Stimulated activated CD8-positive, alpha-beta memory T cell treated with anti-CD3 and anti-CD28 coated beads, Interleukin-12 subunit alpha, Interleukin-12 subunit beta, amount 100 ng/mL, for 4 hours (primary cell): Measurements from ENCODE around the gene CENPN.
A peak's percentile ranks its signal among the peaks of the same experiment; 100 is the strongest.

ENCODE experiments used
- DNase-seq: peaks from one replicate; pipeline ENCODE4 v3.0.0-alpha.2; 2020; ENCODE audit warnings: low read depth

CENPN gene

GRCh38 chr16:80991792-80992430 lies 15.1 kb upstream of the CENPN start:
- no peak for DNase-seq

- no peak for DNase-seq
These were observed 14.2 kb upstream of the CENPN start for GRCh38 chr16:80992676-80993293.

- no peak for DNase-seq
These were observed 13.7 kb upstream of the CENPN start for GRCh38 chr16:80993307-80993706.

GRCh38 chr16:80993834-80994233 lies 13.2 kb upstream of the CENPN start:
- no peak for DNase-seq

- DNase-seq, result no peak
These were observed 12.6 kb upstream of the CENPN start for GRCh38 chr16:80994451-80994850.

- no peak for DNase-seq
These were observed 10.3 kb upstream of the CENPN start for GRCh38 chr16:80996688-80997138.

GRCh38 chr16:80997139-80997798 lies 9.7 kb upstream of the CENPN start:
- DNase-seq, result no peak

- no peak for DNase-seq
These were observed 8.9 kb upstream of the CENPN start for GRCh38 chr16:80997964-80998620.

- DNase-seq, result no peak
These were observed 6.1 kb upstream of the CENPN start for GRCh38 chr16:81000873-81001272.

GRCh38 chr16:81001330-81001729 lies 5.7 kb upstream of the CENPN start:
- DNase-seq, result no peak

- DNase-seq, result no peak
These were observed 4.0 kb upstream of the CENPN start for GRCh38 chr16:81003064-81003463.

GRCh38 chr16:81003610-81004460 lies 3.2 kb upstream of the CENPN start:
- no peak for DNase-seq

GRCh38 chr16:81004646-81005353 lies 2.2 kb upstream of the CENPN start:
- DNase-seq, result no peak

GRCh38 chr16:81005610-81006161 lies 1.3 kb upstream of the CENPN start:
- DNase-seq, result no peak

GRCh38 chr16:81006211-81006812 lies 702 bp upstream of the CENPN start:
- peak; percentile 59 for DNase-seq

GRCh38 chr16:81008505-81008789 lies 1.4 kb downstream of the CENPN start:
- no peak for DNase-seq

GRCh38 chr16:81012974-81013373 lies 6.0 kb downstream of the CENPN start:
- no peak for DNase-seq

- DNase-seq, result no peak
These were observed 7.7 kb downstream of the CENPN start for GRCh38 chr16:81014672-81015071.

GRCh38 chr16:81018496-81018895 lies 11.5 kb downstream of the CENPN start:
- DNase-seq, result no peak

GRCh38 chr16:81026429-81026828 lies 19.4 kb downstream of the CENPN start:
- no peak for DNase-seq
